Mesenchymal stem cell (in vitro differentiated cells and primary cell): ENCODE measurements around the gene SLIT3.
A peak's percentile ranks its signal among the peaks of the same experiment; 100 is the strongest.

ENCODE experiments used
- DNase-seq: peaks from one replicate; pipeline ENCODE4 v3.0.0-alpha.2; 2013
- H2AFZ ChIP-seq: one replicate; pipeline ENCODE4 v1.6.1; 2013; ENCODE audit warnings: low read depth, mild to moderate bottlenecking, control low read depth, inconsistent platforms, low read length, moderate library complexity
- H2AK5ac ChIP-seq: 2 replicates; pipeline ENCODE4 v1.6.1; 2013; ENCODE audit warnings: low read length, moderate library complexity, mild to moderate bottlenecking, inconsistent platforms; ENCODE audit not compliant: severe bottlenecking
- H2BK120ac ChIP-seq: one replicate; pipeline ENCODE4 v1.6.1; 2013; ENCODE audit warnings: low read depth, mild to moderate bottlenecking, inconsistent platforms, low read length, moderate library complexity
- H2BK12ac ChIP-seq, 2 experiments: one replicate each; pipeline ENCODE4 v1.6.1; 2013; ENCODE audit warnings: inconsistent platforms in 2 of 2, low read length in 2 of 2, mild to moderate bottlenecking in 2 of 2, moderate library complexity in 2 of 2, control low read depth in 1 of 2
- H2BK15ac ChIP-seq: one replicate; pipeline ENCODE4 v1.6.1; 2013; ENCODE audit warnings: mild to moderate bottlenecking, low read depth, inconsistent platforms; ENCODE audit not compliant: poor library complexity, severe bottlenecking
- H2BK5ac ChIP-seq: 2 replicates; pipeline ENCODE4 v1.6.1; 2013; ENCODE audit warnings: low read depth, mild to moderate bottlenecking, low read length, control low read depth, inconsistent platforms; ENCODE audit not compliant: poor library complexity, severe bottlenecking
- H3K14ac ChIP-seq, 2 experiments: one replicate each; pipeline ENCODE4 v1.6.1; 2013; ENCODE audit warnings: inconsistent platforms in 2 of 2, low read length in 2 of 2, control low read depth in 1 of 2, mild to moderate bottlenecking in 1 of 2, moderate library complexity in 1 of 2
- H3K18ac ChIP-seq, 2 experiments: one replicate each; pipeline ENCODE4 v1.6.1; 2013; ENCODE audit warnings: inconsistent platforms in 2 of 2, low read length in 2 of 2, control low read depth in 1 of 2, low read depth in 1 of 2, mild to moderate bottlenecking in 1 of 2
- H3K23ac ChIP-seq, 2 experiments: one replicate each; pipeline ENCODE4 v1.6.1; 2013; ENCODE audit warnings: inconsistent platforms in 2 of 2, low read length in 2 of 2, mild to moderate bottlenecking in 2 of 2, moderate library complexity in 2 of 2, control low read depth in 1 of 2
- H3K27ac ChIP-seq: 2 replicates; pipeline ENCODE4 v1.5.1; 2013; ENCODE audit warnings: mild to moderate bottlenecking, moderate library complexity, low read length, control low read depth, inconsistent platforms; ENCODE audit not compliant: poor library complexity, severe bottlenecking
- H3K27me3 ChIP-seq, 2 experiments: 2 replicates each; pipeline versions ENCODE4 v1.6.1 to v1.7.0; 2013; ENCODE audit warnings: low read length in 2 of 2, mild to moderate bottlenecking in 2 of 2, moderate library complexity in 2 of 2, control low read depth in 1 of 2, inconsistent platforms in 1 of 2; ENCODE audit not compliant: control insufficient read depth in 1 of 2, insufficient read depth in 1 of 2
- H3K36me3 ChIP-seq, 2 experiments: 2 replicates each; pipeline versions ENCODE4 v1.6.1 to v1.7.0; 2013; ENCODE audit warnings: low read length in 2 of 2, control low read depth in 1 of 2, inconsistent platforms in 1 of 2, low read depth in 1 of 2, mild to moderate bottlenecking in 1 of 2; ENCODE audit not compliant: insufficient read depth in 2 of 2, control insufficient read depth in 1 of 2
- H3K4ac ChIP-seq, 2 experiments: one replicate each; pipeline ENCODE4 v1.6.1; 2013; ENCODE audit warnings: inconsistent platforms in 2 of 2, low read length in 2 of 2, mild to moderate bottlenecking in 2 of 2, moderate library complexity in 2 of 2, control low read depth in 1 of 2, low read depth in 1 of 2
- H3K4me1 ChIP-seq: 2 replicates; pipeline ENCODE4 v1.6.1; 2013; ENCODE audit warnings: low read depth, low read length, control low read depth; ENCODE audit not compliant: control insufficient read depth, insufficient read depth
- H3K4me2 ChIP-seq: 2 replicates; pipeline ENCODE4 v1.6.1; 2013; ENCODE audit warnings: low read length, mild to moderate bottlenecking, inconsistent platforms; ENCODE audit not compliant: poor library complexity, severe bottlenecking
- H3K4me3 ChIP-seq, 2 experiments: 2 replicates each; pipeline versions ENCODE4 v1.5.1 to v1.7.0; 2013; ENCODE audit warnings: low read length in 2 of 2, mild to moderate bottlenecking in 2 of 2, control low read depth in 1 of 2, low read depth in 1 of 2; ENCODE audit not compliant: insufficient read depth in 1 of 2
- H3K79me1 ChIP-seq: replicated peaks from 2 replicates; pipeline ENCODE4 v1.6.1; 2013; ENCODE audit warnings: mild to moderate bottlenecking, control low read depth, low read length, inconsistent platforms; ENCODE audit not compliant: poor library complexity, severe bottlenecking
- H3K9ac ChIP-seq: 2 replicates; pipeline ENCODE4 v1.7.0; 2013; ENCODE audit warnings: mild to moderate bottlenecking, low read length, moderate library complexity
- H3K9me3 ChIP-seq: 2 replicates; pipeline ENCODE4 v1.7.0; 2013; ENCODE audit warnings: mild to moderate bottlenecking, low read length; ENCODE audit not compliant: control insufficient read depth
- H4K8ac ChIP-seq: one replicate; pipeline ENCODE4 v1.6.1; 2013; ENCODE audit warnings: inconsistent platforms, mild to moderate bottlenecking, low read length, moderate library complexity
- H4K91ac ChIP-seq: one replicate; pipeline ENCODE4 v1.6.1; 2013; ENCODE audit warnings: mild to moderate bottlenecking, low read length, inconsistent platforms
- WGBS: methylation state at CpG from one replicate; pipeline ENCODE4 v1.1.7; 2013; ENCODE audit warnings: mixed read lengths; 5-methylcytosine and 5-hydroxymethylcytosine counted together

SLIT3 gene

DNA sequence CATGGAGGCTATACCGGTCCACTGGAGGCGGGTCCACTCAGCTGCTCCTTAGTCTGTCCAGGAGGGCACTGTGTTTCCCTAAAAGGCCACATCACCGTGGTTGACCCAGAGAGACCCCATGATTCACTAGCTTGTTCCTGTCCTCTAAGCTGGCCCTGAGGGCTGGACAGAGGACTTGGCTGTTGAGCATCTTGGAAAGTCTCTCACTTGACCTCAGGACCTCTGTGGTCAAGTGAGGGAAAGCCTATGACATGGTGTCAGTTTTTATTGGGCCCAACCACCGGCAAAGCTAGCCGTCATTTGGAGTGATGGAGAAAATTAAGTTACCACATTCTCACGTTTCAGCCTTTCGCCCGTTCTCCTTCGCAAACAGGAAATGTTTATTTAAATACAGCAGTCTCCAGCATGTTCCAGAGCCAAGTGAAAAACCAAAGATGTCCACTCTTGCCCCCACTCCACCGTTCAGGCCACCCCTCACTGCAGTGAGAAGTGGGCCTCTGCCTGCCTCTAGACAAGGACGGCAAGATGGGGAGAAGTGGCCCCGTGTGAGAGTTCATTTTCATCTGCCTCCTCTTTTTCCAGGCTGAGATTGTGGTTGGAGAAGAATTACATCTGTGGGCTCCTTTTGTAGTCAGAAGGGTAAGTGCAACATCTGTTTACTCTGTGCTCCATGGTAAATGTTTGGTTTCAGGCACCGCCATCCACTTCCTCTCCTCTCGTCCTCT lies 4.4 kb downstream of the SLIT3 start:
- H3K4me3 ChIP-seq = peak overlapping the region in 1 of 2 experiments; percentile 89
- no peak overlapping the region for H4K8ac ChIP-seq
- no peak overlapping the region for H3K27ac ChIP-seq
- no peak overlapping the region for H3K4me2 ChIP-seq
- no peak overlapping the region for H3K18ac ChIP-seq
- H3K14ac ChIP-seq = no peak overlapping the region
- H3K4ac ChIP-seq = no peak overlapping the region
- H2AK5ac ChIP-seq = no peak overlapping the region
- H4K91ac ChIP-seq = no peak overlapping the region
- no peaks in the 10 kb centered on the region for H3K9me3 ChIP-seq
- peaks cover 0 to 39% of the 10 kb centered on the region in 2 experiments for H3K27me3 ChIP-seq
- H3K23ac ChIP-seq = no peak overlapping the region
- no peak overlapping the region for H2BK15ac ChIP-seq
- H2BK5ac ChIP-seq = no peak overlapping the region
- peaks cover 0 to 22% of the 10 kb centered on the region in 2 experiments for H3K36me3 ChIP-seq
- H2BK120ac ChIP-seq = no peak overlapping the region
- 6% methylated on average over 12 of the region's 14 CpGs for WGBS
- H2AFZ ChIP-seq = no peak overlapping the region
- no peaks in the 10 kb centered on the region for H3K79me1 ChIP-seq
- H2BK12ac ChIP-seq = no peak overlapping the region
- H3K9ac ChIP-seq = peak overlapping the region; percentile 91
- DNase-seq = peak; percentile 85
- H3K4me1 ChIP-seq = peaks cover 16% of the 10 kb centered on the region

- DNase-seq = no peak
- H3K27ac ChIP-seq = no peak overlapping the region
- H4K8ac ChIP-seq = no peak overlapping the region
- H3K23ac ChIP-seq = no peak overlapping the region
- peaks cover 0 to 33% of the 10 kb centered on the region in 2 experiments for H3K27me3 ChIP-seq
- H2AFZ ChIP-seq = no peak overlapping the region
- no peak overlapping the region for H2BK5ac ChIP-seq
- H3K9me3 ChIP-seq = no peaks in the 10 kb centered on the region
- no peak overlapping the region for H2BK120ac ChIP-seq
- no peak overlapping the region for H2AK5ac ChIP-seq
- H3K9ac ChIP-seq = no peak overlapping the region
- H2BK15ac ChIP-seq = no peak overlapping the region
- peaks cover 6% of the 10 kb centered on the region for H3K4me1 ChIP-seq
- H3K79me1 ChIP-seq = no peaks in the 10 kb centered on the region
- no peak overlapping the region for H3K4ac ChIP-seq
- H2BK12ac ChIP-seq = no peak overlapping the region
- H4K91ac ChIP-seq = no peak overlapping the region
- no peak overlapping the region for H3K4me3 ChIP-seq
- H3K14ac ChIP-seq = no peak overlapping the region
- H3K4me2 ChIP-seq = no peak overlapping the region
- WGBS = 86% methylated on average over 8 of the region's 8 CpGs
- no peak overlapping the region for H3K18ac ChIP-seq
- H3K36me3 ChIP-seq = peaks cover 0 to 29% of the 10 kb centered on the region in 2 experiments
Measured at GRCh38 chr5:169295306-169295705, 5.6 kb downstream of the SLIT3 start.

- peaks cover 0 to 26% of the 10 kb centered on the region in 2 experiments for H3K27me3 ChIP-seq
- WGBS = 89% methylated on average over 5 of the region's 6 CpGs
- no peaks in the 10 kb centered on the region for H3K79me1 ChIP-seq
- H3K9me3 ChIP-seq = no peaks in the 10 kb centered on the region
- H2AFZ ChIP-seq = no peak overlapping the region
- peaks cover 0 to 29% of the 10 kb centered on the region in 2 experiments for H3K36me3 ChIP-seq
- no peak overlapping the region for H3K18ac ChIP-seq
- no peak overlapping the region for H3K9ac ChIP-seq
- H3K27ac ChIP-seq = no peak overlapping the region
- no peak overlapping the region for H3K4me3 ChIP-seq
- no peak overlapping the region for H2BK5ac ChIP-seq
- no peak overlapping the region for H3K4ac ChIP-seq
- no peak overlapping the region for H3K14ac ChIP-seq
- H4K91ac ChIP-seq = no peak overlapping the region
- H2AK5ac ChIP-seq = no peak overlapping the region
- H3K4me1 ChIP-seq = no peaks in the 10 kb centered on the region
- no peak for DNase-seq
- no peak overlapping the region for H2BK15ac ChIP-seq
- no peak overlapping the region for H4K8ac ChIP-seq
- no peak overlapping the region for H3K4me2 ChIP-seq
- no peak overlapping the region for H2BK12ac ChIP-seq
- H2BK120ac ChIP-seq = no peak overlapping the region
- no peak overlapping the region for H3K23ac ChIP-seq
Measured at GRCh38 chr5:169294621-169295020, 6.3 kb downstream of the SLIT3 start.

DNA sequence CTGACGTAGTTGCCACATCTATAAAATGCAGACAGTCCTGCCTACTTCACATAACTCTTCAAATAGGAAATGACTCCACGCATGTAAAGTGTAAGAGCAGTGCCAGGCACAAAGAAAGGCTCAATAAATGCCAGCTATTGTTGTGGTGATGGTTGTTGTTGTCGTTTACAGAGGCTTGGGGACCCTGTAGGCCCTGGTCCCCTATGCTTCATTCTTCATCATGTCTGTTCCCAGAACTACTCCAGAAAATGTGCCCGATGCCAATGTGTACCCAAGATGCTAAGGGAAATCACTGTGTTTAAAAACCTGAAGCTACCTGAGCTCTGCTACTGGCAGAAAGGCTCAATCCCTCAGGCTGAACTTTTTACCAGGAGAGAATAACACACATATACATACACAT lies 9.1 kb downstream of the SLIT3 start:
- Histone ChIP-seq H2BK5ac (no peak overlapping the region), H3K27ac (no peak overlapping the region), H4K8ac (no peak overlapping the region), H3K79me1 (no peaks in the 10 kb centered on the region), H3K9ac (no peak overlapping the region), H3K4ac (no peak overlapping the region), H3K27me3 (peaks cover 0 to 4% of the 10 kb centered on the region in 2 experiments), H3K18ac (no peak overlapping the region), H2BK12ac (no peak overlapping the region), H3K9me3 (no peaks in the 10 kb centered on the region), H3K23ac (no peak overlapping the region), H4K91ac (no peak overlapping the region), H3K4me2 (no peak overlapping the region), H3K4me1 (no peaks in the 10 kb centered on the region), H2AFZ (no peak overlapping the region), H3K4me3 (no peak overlapping the region), H2BK120ac (no peak overlapping the region), H3K14ac (no peak overlapping the region), H2AK5ac (no peak overlapping the region), H2BK15ac (no peak overlapping the region), H3K36me3 (peaks cover 0 to 21% of the 10 kb centered on the region in 2 experiments)
- DNase-seq = no peak
- WGBS = 86% methylated on average over 4 of the region's 4 CpGs
